ENCODE data around the gene ACTR8. TPM values are rescaled to one million over a fixed set of nuclear protein-coding genes. Genes with fewer than 3 reads are reported as not detected.

Gene ACTR8
- total and polyA plus RNA-seq, 2 of the 13 experiments (the other 11 are each of a cell fraction or from before 2014, with no cell fraction given): 15.5 to 29.0 TPM

DNA sequence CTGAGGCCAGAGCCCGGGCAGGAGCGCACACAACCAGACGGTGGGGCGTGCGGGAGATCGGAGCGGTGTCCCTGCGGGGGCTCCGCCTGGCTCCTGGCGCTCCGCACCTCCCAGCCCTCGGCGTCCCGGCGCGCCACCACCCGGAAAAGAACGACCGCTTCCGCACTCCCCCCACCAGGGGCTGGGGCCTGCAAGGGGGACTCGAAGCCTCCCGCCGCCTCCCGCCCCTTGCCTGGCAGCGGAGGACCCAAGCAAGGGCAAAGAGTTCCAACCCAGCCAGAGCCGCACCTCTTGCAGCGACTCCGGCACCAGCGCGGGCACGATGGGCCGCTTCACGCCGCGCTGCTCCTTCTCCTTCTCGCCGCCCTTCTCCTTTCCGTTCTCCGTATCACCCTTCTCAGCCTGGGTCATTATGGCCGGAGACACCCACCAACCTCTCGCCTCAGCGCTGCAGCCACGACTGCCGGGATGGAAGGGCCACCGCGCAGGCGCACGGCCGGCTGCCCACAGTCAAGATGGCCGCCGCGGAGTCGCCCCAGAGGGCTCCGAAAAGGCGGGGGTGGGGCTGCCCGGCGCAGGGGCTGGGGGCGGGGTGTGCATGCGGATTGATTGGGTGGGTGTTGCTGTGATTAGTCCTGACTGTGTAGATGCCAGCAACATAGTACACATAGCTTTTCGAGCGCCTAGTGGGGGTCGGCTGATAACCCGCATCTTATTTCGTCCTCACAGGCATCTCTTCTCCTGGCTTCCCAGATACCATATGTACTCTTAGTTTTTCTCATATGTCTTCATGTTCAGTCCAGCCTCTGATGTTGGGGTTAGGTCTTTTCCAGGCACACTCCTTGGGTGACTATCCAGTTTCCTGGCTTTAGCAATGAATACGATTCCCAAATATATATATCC, at the start of gene ACTR8 (continued):
- TF ChIP-seq ZNF331 (CRISPR knock-in tag; IDR thresholded peaks at IDR 0.05) (peak; percentile 73; the same call in 1 of the 2 replicates), NFATC3 (CRISPR knock-in tag; IDR thresholded peaks at IDR 0.05) (no peak), PRMT3 (CRISPR knock-in tag; IDR thresholded peaks at IDR 0.05; ENCODE audit: borderline replicate concordance, low read depth) (0 out of 2 replicates have a peak, but pooled peaks have one; percentile 31), KDM4B (CRISPR knock-in tag; IDR thresholded peaks at IDR 0.05) (peak; percentile 96), ZNF570 (CRISPR knock-in tag; IDR thresholded peaks at IDR 0.05; ENCODE audit: borderline replicate concordance) (no peak), HMG20B (CRISPR knock-in tag; conservative IDR thresholded peaks at IDR 0.05) (0 out of 2 replicates have a peak, but pooled peaks have one; percentile 15), ZSCAN30 (CRISPR knock-in tag; IDR thresholded peaks at IDR 0.05) (no peak), ZNF124 (CRISPR knock-in tag; IDR thresholded peaks at IDR 0.05) (0 out of 2 replicates have a peak, but pooled peaks have one; percentile 52), NR2F6 (IDR thresholded peaks at IDR 0.05) (no peak), NR2F6 (CRISPR knock-in tag; IDR thresholded peaks at IDR 0.05) (no peak), SMARCE1 (IDR thresholded peaks at IDR 0.05; ENCODE audit: borderline replicate concordance) (no peak), IRF2 (CRISPR knock-in tag; IDR thresholded peaks at IDR 0.05) (peak; percentile 86; the same call in 1 of the 2 replicates), NCOA5 (CRISPR knock-in tag; IDR thresholded peaks at IDR 0.05) (no peak), HOXA3 (CRISPR knock-in tag; IDR thresholded peaks at IDR 0.05) (peak; percentile 89), ZFP36 (IDR thresholded peaks at IDR 0.05; ENCODE audit: borderline replicate concordance, low read depth, low read length, partially characterized antibody) (no peak), YY1 (IDR thresholded peaks at IDR 0.05; ENCODE audit: insufficient read depth, insufficient replicate concordance, low read depth, low read length) (peak; percentile 96)
- TF ChIP-seq, protein P1, sequence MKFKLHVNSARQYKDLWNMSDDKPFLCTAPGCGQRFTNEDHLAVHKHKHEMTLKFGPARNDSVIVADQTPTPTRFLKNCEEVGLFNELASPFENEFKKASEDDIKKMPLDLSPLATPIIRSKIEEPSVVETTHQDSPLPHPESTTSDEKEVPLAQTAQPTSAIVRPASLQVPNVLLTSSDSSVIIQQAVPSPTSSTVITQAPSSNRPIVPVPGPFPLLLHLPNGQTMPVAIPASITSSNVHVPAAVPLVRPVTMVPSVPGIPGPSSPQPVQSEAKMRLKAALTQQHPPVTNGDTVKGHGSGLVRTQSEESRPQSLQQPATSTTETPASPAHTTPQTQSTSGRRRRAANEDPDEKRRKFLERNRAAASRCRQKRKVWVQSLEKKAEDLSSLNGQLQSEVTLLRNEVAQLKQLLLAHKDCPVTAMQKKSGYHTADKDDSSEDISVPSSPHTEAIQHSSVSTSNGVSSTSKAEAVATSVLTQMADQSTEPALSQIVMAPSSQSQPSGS (CRISPR knock-in tag; IDR thresholded peaks at IDR 0.05): peak; percentile 33; the same call in 1 of the 2 replicates
- TF ChIP-seq, protein P2, sequence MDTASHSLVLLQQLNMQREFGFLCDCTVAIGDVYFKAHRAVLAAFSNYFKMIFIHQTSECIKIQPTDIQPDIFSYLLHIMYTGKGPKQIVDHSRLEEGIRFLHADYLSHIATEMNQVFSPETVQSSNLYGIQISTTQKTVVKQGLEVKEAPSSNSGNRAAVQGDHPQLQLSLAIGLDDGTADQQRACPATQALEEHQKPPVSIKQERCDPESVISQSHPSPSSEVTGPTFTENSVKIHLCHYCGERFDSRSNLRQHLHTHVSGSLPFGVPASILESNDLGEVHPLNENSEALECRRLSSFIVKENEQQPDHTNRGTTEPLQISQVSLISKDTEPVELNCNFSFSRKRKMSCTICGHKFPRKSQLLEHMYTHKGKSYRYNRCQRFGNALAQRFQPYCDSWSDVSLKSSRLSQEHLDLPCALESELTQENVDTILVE (CRISPR knock-in tag; IDR thresholded peaks at IDR 0.05): no peak
- TF ChIP-seq, protein P3, sequence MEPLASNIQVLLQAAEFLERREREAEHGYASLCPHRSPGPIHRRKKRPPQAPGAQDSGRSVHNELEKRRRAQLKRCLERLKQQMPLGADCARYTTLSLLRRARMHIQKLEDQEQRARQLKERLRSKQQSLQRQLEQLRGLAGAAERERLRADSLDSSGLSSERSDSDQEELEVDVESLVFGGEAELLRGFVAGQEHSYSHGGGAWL (CRISPR knock-in tag; IDR thresholded peaks at IDR 0.05): peak; percentile 84; the same call in 1 of the 2 replicates
- TF ChIP-seq, protein P4, sequence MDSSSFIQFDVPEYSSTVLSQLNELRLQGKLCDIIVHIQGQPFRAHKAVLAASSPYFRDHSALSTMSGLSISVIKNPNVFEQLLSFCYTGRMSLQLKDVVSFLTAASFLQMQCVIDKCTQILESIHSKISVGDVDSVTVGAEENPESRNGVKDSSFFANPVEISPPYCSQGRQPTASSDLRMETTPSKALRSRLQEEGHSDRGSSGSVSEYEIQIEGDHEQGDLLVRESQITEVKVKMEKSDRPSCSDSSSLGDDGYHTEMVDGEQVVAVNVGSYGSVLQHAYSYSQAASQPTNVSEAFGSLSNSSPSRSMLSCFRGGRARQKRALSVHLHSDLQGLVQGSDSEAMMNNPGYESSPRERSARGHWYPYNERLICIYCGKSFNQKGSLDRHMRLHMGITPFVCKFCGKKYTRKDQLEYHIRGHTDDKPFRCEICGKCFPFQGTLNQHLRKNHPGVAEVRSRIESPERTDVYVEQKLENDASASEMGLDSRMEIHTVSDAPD (CRISPR knock-in tag; IDR thresholded peaks at IDR 0.05): peak; percentile 83; the same call in 1 of the 2 replicates
- TF ChIP-seq, protein P5, sequence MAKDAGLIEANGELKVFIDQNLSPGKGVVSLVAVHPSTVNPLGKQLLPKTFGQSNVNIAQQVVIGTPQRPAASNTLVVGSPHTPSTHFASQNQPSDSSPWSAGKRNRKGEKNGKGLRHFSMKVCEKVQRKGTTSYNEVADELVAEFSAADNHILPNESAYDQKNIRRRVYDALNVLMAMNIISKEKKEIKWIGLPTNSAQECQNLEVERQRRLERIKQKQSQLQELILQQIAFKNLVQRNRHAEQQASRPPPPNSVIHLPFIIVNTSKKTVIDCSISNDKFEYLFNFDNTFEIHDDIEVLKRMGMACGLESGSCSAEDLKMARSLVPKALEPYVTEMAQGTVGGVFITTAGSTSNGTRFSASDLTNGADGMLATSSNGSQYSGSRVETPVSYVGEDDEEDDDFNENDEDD (CRISPR knock-in tag; IDR thresholded peaks at IDR 0.05; ENCODE audit: borderline replicate concordance): no peak
- TF ChIP-seq, protein P6, sequence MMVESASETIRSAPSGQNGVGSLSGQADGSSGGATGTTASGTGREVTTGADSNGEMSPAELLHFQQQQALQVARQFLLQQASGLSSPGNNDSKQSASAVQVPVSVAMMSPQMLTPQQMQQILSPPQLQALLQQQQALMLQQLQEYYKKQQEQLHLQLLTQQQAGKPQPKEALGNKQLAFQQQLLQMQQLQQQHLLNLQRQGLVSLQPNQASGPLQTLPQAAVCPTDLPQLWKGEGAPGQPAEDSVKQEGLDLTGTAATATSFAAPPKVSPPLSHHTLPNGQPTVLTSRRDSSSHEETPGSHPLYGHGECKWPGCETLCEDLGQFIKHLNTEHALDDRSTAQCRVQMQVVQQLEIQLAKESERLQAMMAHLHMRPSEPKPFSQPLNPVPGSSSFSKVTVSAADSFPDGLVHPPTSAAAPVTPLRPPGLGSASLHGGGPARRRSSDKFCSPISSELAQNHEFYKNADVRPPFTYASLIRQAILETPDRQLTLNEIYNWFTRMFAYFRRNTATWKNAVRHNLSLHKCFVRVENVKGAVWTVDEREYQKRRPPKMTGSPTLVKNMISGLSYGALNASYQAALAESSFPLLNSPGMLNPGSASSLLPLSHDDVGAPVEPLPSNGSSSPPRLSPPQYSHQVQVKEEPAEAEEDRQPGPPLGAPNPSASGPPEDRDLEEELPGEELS (CRISPR knock-in tag; IDR thresholded peaks at IDR 0.05): peak; percentile 42; the same call in 1 of the 2 replicates

All from HepG2 (cell line).